GM10248 (cell line): ENCODE data around the gene DIP2B.
A peak's percentile ranks its signal among the peaks of the same experiment; 100 is the strongest.
"Not testable (repeated sequence)": the region's sequence is repeated elsewhere in the genome, so short reads cannot be mapped to it uniquely, and the experiment has no call there.

Source experiments
- CTCF ChIA-PET: fragments of 300-600 bp; sonication (Branson Sonifier 250); formaldehyde crosslinking; extraction: SDS; loops from one replicate; lab custom pipeline; 2021; ENCODE audit warnings: antibody characterized with exemption; lab: Yijun Ruan, JAX
- POLR2A ChIA-PET: fragments of 350-650 bp; sonication (Branson Sonifier 250); formaldehyde crosslinking; extraction: SDS; loops from one replicate; lab custom pipeline; 2020; ENCODE audit warnings: antibody characterized with exemption; lab: Yijun Ruan, JAX
- DNase-seq: peaks from one replicate; pipeline ENCODE4 v3.0.0; 2012; ENCODE audit errors: extremely low spot score
- CTCF ChIP-seq: IDR thresholded peaks from 2 replicates; pipeline ENCODE4 v1.5.1; 2012; ENCODE audit warnings: mild to moderate bottlenecking, low read depth; ENCODE audit errors: extremely low read depth, missing control alignments, control extremely low read depth

Gene DIP2B

GRCh38 chr12:50765095-50765911, 260.5 kb downstream of the DIP2B start:
- ChIA-PET POLR2A (interaction anchor here (0.5 kb wide), 1 partner anchor 11 kb away, joined by 5 read pairs; no protein-coding TSS in a partner anchor), CTCF (interaction anchor here (0.6 to 3.2 kb wide), 39 partner anchors 11 to 585 kb away, joined by 3 to 53 read pairs (median 4); partner anchors contain the start of gene SLC11A2)
- DNase-seq = peak; percentile 70
- TF ChIP-seq CTCF = peak; percentile 64

- ChIA-PET POLR2A (no interaction called here), CTCF (interaction anchor here (1.1 to 2.4 kb wide), 7 partner anchors 9 to 455 kb away, joined by 3 to 10 read pairs (median 3); partner anchors contain the start of gene SLC11A2)
- no peak for DNase-seq
- no peak for TF ChIP-seq CTCF
Observed at GRCh38 chr12:50768391-50768790, 263.6 kb downstream of the DIP2B start.

- DNase-seq, POLR2A ChIA-PET: not testable (repeated sequence)
- CTCF ChIA-PET = interaction anchor here (1.2 to 1.7 kb wide), 5 partner anchors 9 to 259 kb away, joined by 3 to 4 read pairs (median 3); partner anchors contain the start of gene SLC11A2
Observed at GRCh38 chr12:50768813-50769212, 264.0 kb downstream of the DIP2B start.

GRCh38 chr12:50771409-50771808, 266.6 kb downstream of the DIP2B start:
- TF ChIP-seq CTCF = no peak
- ChIA-PET CTCF (no interaction called here), POLR2A (no interaction called here)
- DNase-seq = no peak

GRCh38 chr12:50772470-50772869, 267.7 kb downstream of the DIP2B start:
- POLR2A ChIA-PET = no interaction called here
- CTCF ChIA-PET = interaction anchor here (1.1 to 6.6 kb wide), 2 partner anchors 8 to 21 kb away, joined by 3 to 53 read pairs; partner anchors contain the start of gene ATF1
- no peak for TF ChIP-seq CTCF
- DNase-seq = no peak

- CTCF ChIA-PET = interaction anchor here (1.1 to 6.6 kb wide), 2 partner anchors 8 to 20 kb away, joined by 3 to 53 read pairs; partner anchors contain the start of gene ATF1
- POLR2A ChIA-PET = no interaction called here
- TF ChIP-seq CTCF = no peak
- DNase-seq = no peak
Observed at GRCh38 chr12:50772877-50773276, 268.1 kb downstream of the DIP2B start.
